HEK293 (cell line): ENCODE data around the gene RBM19.

ENCODE experiments used
- CTCF ChIA-PET: fragments of 350-600 bp; formaldehyde crosslinking; extraction: SDS; loops from one replicate; lab custom pipeline; 2021; ENCODE audit warnings: antibody characterized with exemption; lab: Yijun Ruan, JAX
- POLR2A ChIA-PET: fragments of 300-600 bp; formaldehyde crosslinking; extraction: SDS; loops from one replicate; lab custom pipeline; 2020; ENCODE audit warnings: antibody characterized with exemption, inconsistent platforms; lab: Yijun Ruan, JAX
- H3K27ac ChIP-seq: fragments of 200-500 bp; sonication (Bioruptor generic); 2 replicates; pipeline ENCODE4 v1.5.1; 2014; ENCODE audit warnings: low read depth, low read length, control low read depth, inconsistent platforms; ENCODE audit errors: extremely low read depth
- H3K36me3 ChIP-seq, 2 experiments: fragments of 200-500 bp in 1 of 2; sonication (Bioruptor generic) in 1 of 2; 1 replicate in 1 of 2; 2 replicates in 1 of 2; pipeline ENCODE4 v1.5.1; 2014 to 2017; ENCODE audit warnings: inconsistent platforms in 2 of 2, low read length in 2 of 2; ENCODE audit not compliant: control insufficient read depth in 2 of 2, insufficient read depth in 1 of 2
- H3K4me1 ChIP-seq: fragments of 200-500 bp; sonication (Bioruptor generic); 2 replicates; pipeline ENCODE4 v1.5.1; 2014; ENCODE audit warnings: mild to moderate bottlenecking, low read length, inconsistent platforms; ENCODE audit not compliant: control insufficient read depth, insufficient read depth
- H3K4me3 ChIP-seq: 2 replicates; pipeline ENCODE4 v1.5.1; 2011; ENCODE audit warnings: low read depth, mild to moderate bottlenecking, control low read depth, low read length, moderate library complexity
- H3K9me3 ChIP-seq: fragments of 200-500 bp; sonication (Bioruptor generic); 2 replicates; pipeline ENCODE4 v1.5.1; 2014; ENCODE audit warnings: low read depth, low read length, inconsistent platforms; ENCODE audit not compliant: control insufficient read depth, insufficient read depth
- BCL11A ChIP-seq: fragments of 450-650 bp; formaldehyde crosslinking; IDR thresholded peaks from 2 replicates; pipeline ENCODE4 v1.5.1; 2016; ENCODE audit warnings: low read depth, missing biosample characterization, missing genetic modification characterization
- GLI2 ChIP-seq: fragments of 450-650 bp; formaldehyde crosslinking; IDR thresholded peaks from 2 replicates; pipeline ENCODE4; 2017; ENCODE audit warnings: missing biosample characterization, missing genetic modification characterization, low read depth, borderline replicate concordance
- KLF7 ChIP-seq: fragments of 450-650 bp; formaldehyde crosslinking; IDR thresholded peaks from 2 replicates; pipeline ENCODE4 v1.5.1; 2016; ENCODE audit warnings: missing biosample characterization, missing genetic modification characterization, borderline replicate concordance
- OSR2 ChIP-seq: fragments of 450-650 bp; formaldehyde crosslinking; IDR thresholded peaks from 2 replicates; pipeline ENCODE4 v1.5.1; 2016; ENCODE audit warnings: missing biosample characterization, missing genetic modification characterization
- ZNF10 ChIP-seq: fragments of 450-650 bp; formaldehyde crosslinking; IDR thresholded peaks from 2 replicates; pipeline ENCODE4 v1.5.1; 2017; ENCODE audit warnings: missing biosample characterization, missing genetic modification characterization
- ZNF132 ChIP-seq: fragments of 450-650 bp; formaldehyde crosslinking; IDR thresholded peaks from 2 replicates; pipeline ENCODE4 v1.5.1; 2017; ENCODE audit warnings: missing biosample characterization, missing genetic modification characterization, borderline replicate concordance
- ZNF157 ChIP-seq: fragments of 450-650 bp; formaldehyde crosslinking; IDR thresholded peaks from 2 replicates; pipeline ENCODE4 v1.5.1; 2016; ENCODE audit warnings: missing biosample characterization, missing genetic modification characterization
- ZNF266 ChIP-seq: fragments of 450-650 bp; formaldehyde crosslinking; IDR thresholded peaks from 2 replicates; pipeline ENCODE4 v1.5.1; 2016; ENCODE audit warnings: missing biosample characterization, missing genetic modification characterization, low read depth
- ZNF335 ChIP-seq: fragments of 450-650 bp; formaldehyde crosslinking; conservative IDR thresholded peaks from 2 replicates; pipeline ENCODE4 v1.5.1; 2016; ENCODE audit warnings: missing biosample characterization, missing genetic modification characterization
- ZNF354C ChIP-seq: fragments of 450-650 bp; formaldehyde crosslinking; IDR thresholded peaks from 2 replicates; pipeline ENCODE4 v1.5.1; 2016; ENCODE audit warnings: missing biosample characterization, missing genetic modification characterization, low read depth, borderline replicate concordance
- ZNF404 ChIP-seq: fragments of 450-650 bp; formaldehyde crosslinking; IDR thresholded peaks from 2 replicates; pipeline ENCODE4 v1.5.1; 2017; ENCODE audit warnings: missing biosample characterization, missing genetic modification characterization
- ZNF426 ChIP-seq: fragments of 450-650 bp; formaldehyde crosslinking; IDR thresholded peaks from 2 replicates; pipeline ENCODE4 v1.5.1; 2017; ENCODE audit warnings: missing biosample characterization, missing genetic modification characterization, mild to moderate bottlenecking, inconsistent platforms, moderate library complexity
- ZNF501 ChIP-seq: fragments of 450-650 bp; formaldehyde crosslinking; IDR thresholded peaks from 2 replicates; pipeline ENCODE4 v1.5.1; 2016; ENCODE audit warnings: missing biosample characterization, missing genetic modification characterization
- ZNF529 ChIP-seq: fragments of 450-650 bp; formaldehyde crosslinking; IDR thresholded peaks from 2 replicates; pipeline ENCODE4 v1.5.1; 2017; ENCODE audit warnings: missing genetic modification characterization, missing biosample characterization; ENCODE audit not compliant: insufficient replicate concordance
- ZNF558 ChIP-seq: fragments of 450-650 bp; formaldehyde crosslinking; IDR thresholded peaks from 2 replicates; pipeline ENCODE4 v1.5.1; 2016; ENCODE audit warnings: missing biosample characterization, missing genetic modification characterization
- ZNF560 ChIP-seq: fragments of 450-650 bp; formaldehyde crosslinking; IDR thresholded peaks from 2 replicates; pipeline ENCODE4 v1.5.1; 2017; ENCODE audit warnings: missing biosample characterization, missing genetic modification characterization, borderline replicate concordance
- ZNF561 ChIP-seq: fragments of 450-650 bp; IDR thresholded peaks from 2 replicates; pipeline ENCODE4 v1.5.1; 2018; ENCODE audit warnings: missing biosample characterization, missing genetic modification characterization, borderline replicate concordance
- ZNF610 ChIP-seq: fragments of 450-650 bp; formaldehyde crosslinking; IDR thresholded peaks from 2 replicates; pipeline ENCODE4 v1.5.1; 2016; ENCODE audit warnings: missing biosample characterization, missing genetic modification characterization, borderline replicate concordance
- ZNF621 ChIP-seq: fragments of 450-650 bp; formaldehyde crosslinking; IDR thresholded peaks from 2 replicates; pipeline ENCODE4 v1.5.1; 2017; ENCODE audit warnings: missing biosample characterization, missing genetic modification characterization
- ZNF660 ChIP-seq: fragments of 450-650 bp; IDR thresholded peaks from 2 replicates; pipeline ENCODE4 v1.5.1; 2018; ENCODE audit warnings: missing biosample characterization, mild to moderate bottlenecking, missing genetic modification characterization
- ZNF843 ChIP-seq: fragments of 450-650 bp; formaldehyde crosslinking; IDR thresholded peaks from 2 replicates; pipeline ENCODE4 v1.5.1; 2016; ENCODE audit warnings: missing biosample characterization, missing genetic modification characterization
- ZSCAN30 ChIP-seq: fragments of 450-650 bp; IDR thresholded peaks from 2 replicates; pipeline ENCODE4 v1.5.1; 2018; ENCODE audit warnings: missing biosample characterization, mild to moderate bottlenecking, missing genetic modification characterization, moderate library complexity
- TF ChIP-seq, protein P1 (sequence below): fragments of 450-650 bp; formaldehyde crosslinking; IDR thresholded peaks from 2 replicates; pipeline ENCODE4 v1.5.0; 2017; ENCODE audit warnings: missing biosample characterization, missing genetic modification characterization, borderline replicate concordance
- TF ChIP-seq, protein P2 (sequence below): fragments of 450-650 bp; formaldehyde crosslinking; conservative IDR thresholded peaks from 2 replicates; pipeline ENCODE4 v1.5.1; 2016; ENCODE audit warnings: low read depth, missing biosample characterization, missing genetic modification characterization

RBM19 gene

GRCh38 chr12:113818833-113819232 is 147.3 kb downstream of the RBM19 start:
- no peak for TF ChIP-seq ZNF426 (tag by site-specific recombination)
- TF ChIP-seq ZNF560, result no peak
- no peak for TF ChIP-seq ZNF558 (tag by site-specific recombination)
- no peak for TF ChIP-seq ZNF610 (tag by site-specific recombination)
- TF ChIP-seq KLF7, result no peak
- no peaks in the 10 kb centered on the region for H3K4me1 ChIP-seq
- ChIA-PET POLR2A (no interaction called here), CTCF (interaction anchor here (0.7 to 1.9 kb wide), 5 partner anchors 11 to 107 kb away, joined by 3 to 6 read pairs (median 4); no protein-coding TSS in a partner anchor)
- H3K27ac ChIP-seq, result no peak overlapping the region
- no peaks in the 10 kb centered on the region for H3K9me3 ChIP-seq
- H3K36me3 ChIP-seq, result no peaks in the 10 kb centered on the region
- H3K4me3 ChIP-seq, result no peak overlapping the region

DNA sequence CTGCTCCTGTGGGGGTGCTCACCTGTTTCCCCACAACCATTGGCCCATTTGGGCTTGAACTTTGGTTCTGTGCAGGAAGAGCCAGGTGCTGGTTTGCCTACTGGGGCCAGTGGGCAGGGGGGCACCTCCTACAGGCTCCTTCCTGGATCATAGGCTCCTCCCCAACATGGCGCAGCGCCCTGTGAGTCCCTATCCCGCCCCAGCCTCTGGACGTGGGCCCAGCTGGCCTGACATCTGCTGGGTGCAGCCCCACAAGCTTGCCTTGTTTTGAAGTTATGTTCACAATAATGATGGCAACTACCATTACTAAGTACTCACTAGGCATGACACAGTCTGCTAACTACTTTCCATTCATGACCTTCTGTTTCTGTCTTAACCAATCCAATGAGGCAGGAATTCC is 147.8 kb downstream of the RBM19 start:
- POLR2A ChIA-PET, result no interaction called here
- H3K4me3 ChIP-seq, result no peak overlapping the region
- CTCF ChIA-PET, result interaction anchor here (0.9 to 1.9 kb wide), 3 partner anchors 11 to 108 kb away, joined by 3 to 6 read pairs (median 4); no protein-coding TSS in a partner anchor

GRCh38 chr12:113816866-113817265 is 149.3 kb downstream of the RBM19 start:
- Histone ChIP-seq H3K4me1 (no peaks in the 10 kb centered on the region), H3K9me3 (no peaks in the 10 kb centered on the region), H3K36me3 (no peaks in the 10 kb centered on the region), H3K27ac (no peak overlapping the region), H3K4me3 (no peak overlapping the region)
- ChIA-PET CTCF (interaction anchor here (1.2 kb wide), 1 partner anchor 10 kb away, joined by 3 read pairs; no protein-coding TSS in a partner anchor), POLR2A (no interaction called here)
- TF ChIP-seq ZNF621 (tag by site-specific recombination), result no peak
- TF ChIP-seq, protein P1, sequence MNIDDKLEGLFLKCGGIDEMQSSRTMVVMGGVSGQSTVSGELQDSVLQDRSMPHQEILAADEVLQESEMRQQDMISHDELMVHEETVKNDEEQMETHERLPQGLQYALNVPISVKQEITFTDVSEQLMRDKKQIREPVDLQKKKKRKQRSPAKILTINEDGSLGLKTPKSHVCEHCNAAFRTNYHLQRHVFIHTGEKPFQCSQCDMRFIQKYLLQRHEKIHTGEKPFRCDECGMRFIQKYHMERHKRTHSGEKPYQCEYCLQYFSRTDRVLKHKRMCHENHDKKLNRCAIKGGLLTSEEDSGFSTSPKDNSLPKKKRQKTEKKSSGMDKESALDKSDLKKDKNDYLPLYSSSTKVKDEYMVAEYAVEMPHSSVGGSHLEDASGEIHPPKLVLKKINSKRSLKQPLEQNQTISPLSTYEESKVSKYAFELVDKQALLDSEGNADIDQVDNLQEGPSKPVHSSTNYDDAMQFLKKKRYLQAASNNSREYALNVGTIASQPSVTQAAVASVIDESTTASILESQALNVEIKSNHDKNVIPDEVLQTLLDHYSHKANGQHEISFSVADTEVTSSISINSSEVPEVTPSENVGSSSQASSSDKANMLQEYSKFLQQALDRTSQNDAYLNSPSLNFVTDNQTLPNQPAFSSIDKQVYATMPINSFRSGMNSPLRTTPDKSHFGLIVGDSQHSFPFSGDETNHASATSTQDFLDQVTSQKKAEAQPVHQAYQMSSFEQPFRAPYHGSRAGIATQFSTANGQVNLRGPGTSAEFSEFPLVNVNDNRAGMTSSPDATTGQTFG (tag by site-specific recombination), result no peak
- no peak for TF ChIP-seq ZNF354C (tag by site-specific recombination)
- TF ChIP-seq OSR2 (tag by site-specific recombination), result no peak
- TF ChIP-seq ZNF404, result no peak
- no peak for TF ChIP-seq GLI2 (tag by site-specific recombination)
- no peak for TF ChIP-seq ZNF561
- TF ChIP-seq, protein P2, sequence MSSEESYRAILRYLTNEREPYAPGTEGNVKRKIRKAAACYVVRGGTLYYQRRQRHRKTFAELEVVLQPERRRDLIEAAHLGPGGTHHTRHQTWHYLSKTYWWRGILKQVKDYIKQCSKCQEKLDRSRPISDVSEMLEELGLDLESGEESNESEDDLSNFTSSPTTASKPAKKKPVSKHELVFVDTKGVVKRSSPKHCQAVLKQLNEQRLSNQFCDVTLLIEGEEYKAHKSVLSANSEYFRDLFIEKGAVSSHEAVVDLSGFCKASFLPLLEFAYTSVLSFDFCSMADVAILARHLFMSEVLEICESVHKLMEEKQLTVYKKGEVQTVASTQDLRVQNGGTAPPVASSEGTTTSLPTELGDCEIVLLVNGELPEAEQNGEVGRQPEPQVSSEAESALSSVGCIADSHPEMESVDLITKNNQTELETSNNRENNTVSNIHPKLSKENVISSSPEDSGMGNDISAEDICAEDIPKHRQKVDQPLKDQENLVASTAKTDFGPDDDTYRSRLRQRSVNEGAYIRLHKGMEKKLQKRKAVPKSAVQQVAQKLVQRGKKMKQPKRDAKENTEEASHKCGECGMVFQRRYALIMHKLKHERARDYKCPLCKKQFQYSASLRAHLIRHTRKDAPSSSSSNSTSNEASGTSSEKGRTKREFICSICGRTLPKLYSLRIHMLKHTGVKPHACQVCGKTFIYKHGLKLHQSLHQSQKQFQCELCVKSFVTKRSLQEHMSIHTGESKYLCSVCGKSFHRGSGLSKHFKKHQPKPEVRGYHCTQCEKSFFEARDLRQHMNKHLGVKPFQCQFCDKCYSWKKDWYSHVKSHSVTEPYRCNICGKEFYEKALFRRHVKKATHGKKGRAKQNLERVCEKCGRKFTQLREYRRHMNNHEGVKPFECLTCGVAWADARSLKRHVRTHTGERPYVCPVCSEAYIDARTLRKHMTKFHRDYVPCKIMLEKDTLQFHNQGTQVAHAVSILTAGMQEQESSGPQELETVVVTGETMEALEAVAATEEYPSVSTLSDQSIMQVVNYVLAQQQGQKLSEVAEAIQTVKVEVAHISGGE (tag by site-specific recombination), result no peak
- TF ChIP-seq ZNF529 (tag by site-specific recombination), result no peak
- no peak for TF ChIP-seq ZNF132 (tag by site-specific recombination)
- TF ChIP-seq ZNF266 (tag by site-specific recombination), result no peak

More for the DNA sequence above, 147.8 kb downstream of the RBM19 start:
- no peaks in the 10 kb centered on the region for H3K9me3 ChIP-seq
- H3K27ac ChIP-seq, result no peak overlapping the region
- no peak for TF ChIP-seq ZNF660 (tag by site-specific recombination)
- TF ChIP-seq ZNF10 (tag by site-specific recombination), result no peak
- TF ChIP-seq ZNF501, result no peak
- no peak for TF ChIP-seq ZNF157 (tag by site-specific recombination)
- TF ChIP-seq BCL11A, result no peak
- no peak for TF ChIP-seq ZNF843 (tag by site-specific recombination)
- TF ChIP-seq ZSCAN30 (tag by site-specific recombination), result no peak
- TF ChIP-seq ZNF335 (tag by site-specific recombination), result no peak
- H3K36me3 ChIP-seq, result no peaks in the 10 kb centered on the region
- no peaks in the 10 kb centered on the region for H3K4me1 ChIP-seq
